ENCODE measurements around the gene ZC3H12C.

DNA sequence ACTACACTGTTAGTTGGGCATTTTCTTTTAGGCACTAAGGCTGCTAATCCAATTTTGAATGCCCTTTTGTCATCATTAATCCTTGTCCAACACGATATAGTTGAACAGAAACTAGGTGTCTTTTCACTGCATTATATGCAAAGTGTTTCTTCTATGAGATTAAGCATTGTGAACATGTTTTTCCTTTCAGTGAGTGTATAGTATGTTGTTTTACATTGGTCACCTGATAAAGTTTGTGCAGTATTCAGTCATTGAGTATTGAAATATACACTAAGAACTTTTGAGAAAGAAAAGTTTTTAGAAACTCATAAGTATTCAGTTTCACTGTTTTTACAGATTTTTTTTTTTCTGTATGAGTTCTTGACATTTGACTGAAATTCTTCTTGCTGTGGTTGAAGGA is 59.0 kb downstream of the ZC3H12C start:
- no peak for TF ChIP-seq POLR2A (IDR thresholded peaks at IDR 0.05)
- TF ChIP-seq, protein P1, sequence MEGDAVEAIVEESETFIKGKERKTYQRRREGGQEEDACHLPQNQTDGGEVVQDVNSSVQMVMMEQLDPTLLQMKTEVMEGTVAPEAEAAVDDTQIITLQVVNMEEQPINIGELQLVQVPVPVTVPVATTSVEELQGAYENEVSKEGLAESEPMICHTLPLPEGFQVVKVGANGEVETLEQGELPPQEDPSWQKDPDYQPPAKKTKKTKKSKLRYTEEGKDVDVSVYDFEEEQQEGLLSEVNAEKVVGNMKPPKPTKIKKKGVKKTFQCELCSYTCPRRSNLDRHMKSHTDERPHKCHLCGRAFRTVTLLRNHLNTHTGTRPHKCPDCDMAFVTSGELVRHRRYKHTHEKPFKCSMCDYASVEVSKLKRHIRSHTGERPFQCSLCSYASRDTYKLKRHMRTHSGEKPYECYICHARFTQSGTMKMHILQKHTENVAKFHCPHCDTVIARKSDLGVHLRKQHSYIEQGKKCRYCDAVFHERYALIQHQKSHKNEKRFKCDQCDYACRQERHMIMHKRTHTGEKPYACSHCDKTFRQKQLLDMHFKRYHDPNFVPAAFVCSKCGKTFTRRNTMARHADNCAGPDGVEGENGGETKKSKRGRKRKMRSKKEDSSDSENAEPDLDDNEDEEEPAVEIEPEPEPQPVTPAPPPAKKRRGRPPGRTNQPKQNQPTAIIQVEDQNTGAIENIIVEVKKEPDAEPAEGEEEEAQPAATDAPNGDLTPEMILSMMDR (IDR thresholded peaks at IDR 0.05), result no peak

All from Peyer's patch (tissue), 4 donors.